Mesodermal cell (in vitro differentiated cells): ENCODE data around the gene STRADA.

Source experiments
- H3K27ac ChIP-seq: 2 replicates; pipeline ENCODE4 v1.7.0; 2013; ENCODE audit warnings: mild to moderate bottlenecking, low read depth, low read length, moderate library complexity; ENCODE audit not compliant: severe bottlenecking
- H3K36me3 ChIP-seq: 2 replicates; pipeline ENCODE4 v1.7.1; 2013; ENCODE audit warnings: mild to moderate bottlenecking, low read length, moderate library complexity; ENCODE audit not compliant: control insufficient read depth, insufficient read depth
- H3K4me1 ChIP-seq: one replicate; pipeline ENCODE4 v1.7.1; 2013; ENCODE audit warnings: mild to moderate bottlenecking, low read length; ENCODE audit not compliant: insufficient read depth, control insufficient read depth, poor library complexity, severe bottlenecking
- H3K4me3 ChIP-seq: 2 replicates; pipeline ENCODE4 v1.7.0; 2013; ENCODE audit warnings: low read length, control low read depth, mild to moderate bottlenecking; ENCODE audit not compliant: insufficient read depth, poor library complexity, severe bottlenecking; ENCODE audit errors: extremely low read depth
- H3K9me3 ChIP-seq: 2 replicates; pipeline ENCODE4 v1.7.1; 2013; ENCODE audit warnings: mild to moderate bottlenecking, low read length, moderate library complexity; ENCODE audit not compliant: control insufficient read depth
- WGBS, 2 experiments: methylation state at CpG; one replicate each; pipeline ENCODE4 v1.1.5; 2013; ENCODE audit warnings: missing lambda C conversion rate in 2 of 2; ENCODE audit not compliant: insufficient coverage in 2 of 2; 5-methylcytosine and 5-hydroxymethylcytosine counted together

Gene STRADA

DNA sequence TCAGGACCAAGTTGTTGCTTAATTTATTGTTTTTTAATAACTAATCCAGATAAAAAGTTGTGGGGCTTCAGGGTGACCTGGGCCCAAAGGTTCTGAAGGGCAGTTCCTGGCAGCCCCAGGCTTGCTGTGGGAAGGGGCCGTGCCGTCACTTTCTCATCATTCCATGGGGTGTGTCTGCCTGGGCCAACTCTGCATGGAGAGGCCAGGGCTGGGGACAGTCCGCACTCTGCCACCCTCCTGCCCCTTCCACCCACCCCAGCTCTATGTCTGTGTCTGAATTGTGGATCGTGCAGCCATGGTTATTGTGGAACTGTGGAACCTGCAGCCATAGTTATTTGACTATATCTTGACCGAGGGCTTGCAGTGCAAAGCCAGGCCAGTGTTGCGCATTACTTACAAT is 45.7 kb downstream of the STRADA start:
- Histone ChIP-seq H3K27ac (peak overlapping the region; percentile 36), H3K36me3 (peaks cover 61% of the 10 kb centered on the region), H3K4me1 (peaks cover 19% of the 10 kb centered on the region), H3K9me3 (no peaks in the 10 kb centered on the region), H3K4me3 (no peak overlapping the region)
- WGBS, 2 experiments, result 95% methylated on average over 3 to 4 of the region's 6 CpGs

DNA sequence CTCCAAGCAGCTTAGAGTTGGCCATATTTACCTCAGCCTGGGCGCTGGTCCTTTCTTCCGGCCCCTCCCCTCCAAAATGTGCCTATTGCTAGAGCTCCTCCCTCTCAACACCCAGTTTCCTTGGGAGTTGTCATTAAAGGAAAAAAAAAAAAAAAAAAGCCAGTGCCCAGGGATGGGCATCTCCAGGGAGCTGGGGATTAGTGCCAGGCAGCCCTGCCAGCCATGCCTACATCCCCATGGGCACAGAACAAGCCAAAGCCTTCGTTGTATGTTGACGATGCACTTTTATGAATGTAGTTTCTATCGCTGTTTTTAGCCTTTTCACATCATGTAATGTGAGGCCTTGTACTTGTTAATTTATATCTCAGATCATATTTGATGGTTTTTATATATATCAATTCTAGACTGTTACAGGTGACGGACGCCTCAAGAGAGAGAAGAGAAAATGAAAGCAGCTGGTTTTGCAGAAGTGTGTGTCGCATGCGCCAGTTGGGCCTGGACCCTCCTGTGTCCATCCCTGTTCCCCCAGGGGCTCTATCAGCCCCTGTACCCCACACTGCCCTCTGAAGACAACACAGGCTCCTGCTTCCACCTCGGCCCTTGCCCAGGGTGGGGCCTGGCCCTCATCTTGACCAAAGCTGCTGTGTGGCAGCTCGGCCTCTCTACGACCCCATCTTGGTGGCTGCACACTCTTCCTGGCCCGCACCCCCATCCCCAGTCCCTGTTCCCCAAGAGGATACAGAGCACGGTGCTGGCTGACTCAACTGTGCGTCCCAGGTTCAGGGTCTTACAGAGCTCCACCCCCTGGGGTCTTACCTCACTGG is 46.4 kb downstream of the STRADA start:
- Histone ChIP-seq H3K4me3 (no peak overlapping the region), H3K36me3 (peaks cover 69% of the 10 kb centered on the region), H3K27ac (no peak overlapping the region), H3K9me3 (no peaks in the 10 kb centered on the region), H3K4me1 (peaks cover 18% of the 10 kb centered on the region)
- 97 to 98% methylated on average over 5 to 6 of the region's 15 CpGs for WGBS, 2 experiments

- H3K27ac ChIP-seq, result peak overlapping the region; percentile 42
- H3K9me3 ChIP-seq, result no peaks in the 10 kb centered on the region
- 92 to 97% methylated on average over 7 to 10 of the region's 12 CpGs for WGBS, 2 experiments
- H3K4me3 ChIP-seq, result no peak overlapping the region
- H3K36me3 ChIP-seq, result peaks cover 76% of the 10 kb centered on the region
- H3K4me1 ChIP-seq, result peaks cover 18% of the 10 kb centered on the region
Observed at GRCh38 chr17:63694229-63694949, 47.2 kb downstream of the STRADA start.

- H3K4me1 ChIP-seq, result peaks cover 17% of the 10 kb centered on the region
- WGBS, 2 experiments, result 94 to 96% methylated on average over 16 to 17 of the region's 18 CpGs
- H3K4me3 ChIP-seq, result no peak overlapping the region
- peak overlapping the region; percentile 42 for H3K27ac ChIP-seq
- H3K9me3 ChIP-seq, result no peaks in the 10 kb centered on the region
- H3K36me3 ChIP-seq, result peaks cover 84% of the 10 kb centered on the region
Observed at GRCh38 chr17:63693411-63694113, 48.0 kb downstream of the STRADA start.

- no peak overlapping the region for H3K4me3 ChIP-seq
- WGBS, 2 experiments, result 97 to 100% methylated on average over 9 to 10 of the region's 11 CpGs
- H3K4me1 ChIP-seq, result peaks cover 5% of the 10 kb centered on the region
- peaks cover 82% of the 10 kb centered on the region for H3K36me3 ChIP-seq
- no peaks in the 10 kb centered on the region for H3K9me3 ChIP-seq
- no peak overlapping the region for H3K27ac ChIP-seq
Observed at GRCh38 chr17:63692195-63692816, 49.3 kb downstream of the STRADA start.

DNA sequence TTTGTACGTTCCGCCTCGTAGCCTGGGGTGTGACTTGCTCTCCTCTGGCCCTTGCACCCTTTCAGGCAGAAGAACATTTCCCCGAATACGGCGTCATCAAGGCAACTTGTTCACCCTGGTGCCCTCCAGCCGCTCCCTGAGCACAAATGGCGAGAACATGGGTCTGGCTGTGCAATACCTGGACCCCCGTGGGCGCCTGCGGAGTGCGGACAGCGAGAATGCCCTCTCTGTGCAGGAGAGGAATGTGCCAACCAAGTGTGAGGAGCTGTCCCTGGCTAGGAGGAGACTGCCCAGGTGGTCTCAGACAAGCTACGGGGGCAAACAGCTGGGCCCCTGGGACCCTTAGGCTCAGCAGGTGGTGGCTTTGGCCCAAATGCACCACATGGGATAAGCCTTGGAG is 52.1 kb downstream of the STRADA start:
- Histone ChIP-seq H3K4me1 (no peaks in the 10 kb centered on the region), H3K9me3 (no peaks in the 10 kb centered on the region), H3K4me3 (no peak overlapping the region), H3K36me3 (peaks cover 87% of the 10 kb centered on the region), H3K27ac (no peak overlapping the region)
- 97 to 98% methylated on average over 14 of the region's 14 CpGs for WGBS, 2 experiments

DNA sequence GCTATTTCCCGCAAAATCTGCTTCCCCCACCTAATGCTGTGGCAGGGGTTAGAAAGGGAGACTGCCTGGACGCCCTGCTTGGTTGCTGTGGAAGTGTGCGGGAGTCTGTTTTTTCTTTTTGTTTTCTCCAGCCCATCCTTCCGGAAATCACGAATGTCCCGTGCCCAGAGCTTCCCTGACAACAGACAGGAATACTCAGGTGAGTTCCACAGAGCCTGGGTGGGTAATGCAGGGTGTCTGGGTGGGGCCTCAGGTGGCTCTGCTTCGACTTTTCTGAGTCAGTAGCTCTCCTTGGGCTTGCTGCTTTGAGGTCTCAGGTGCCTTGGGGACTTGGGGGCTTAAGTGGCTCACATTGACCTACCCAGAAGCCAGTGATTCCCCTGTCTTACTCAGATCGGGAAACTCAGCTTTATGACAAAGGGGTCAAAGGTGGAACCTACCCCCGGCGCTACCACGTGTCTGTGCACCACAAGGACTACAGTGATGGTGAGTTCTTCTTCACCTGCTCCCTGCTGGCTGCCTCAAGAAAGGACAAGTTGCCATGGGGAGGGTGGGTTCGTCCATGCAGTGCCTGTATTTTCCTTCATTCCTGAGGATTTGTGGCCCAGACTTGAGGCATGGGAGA is 53.1 kb downstream of the STRADA start:
- Histone ChIP-seq H3K4me1 (no peaks in the 10 kb centered on the region), H3K36me3 (peaks cover 89% of the 10 kb centered on the region), H3K27ac (no peak overlapping the region), H3K4me3 (no peak overlapping the region), H3K9me3 (no peaks in the 10 kb centered on the region)
- WGBS, 2 experiments, result 81 to 93% methylated on average over 7 to 8 of the region's 12 CpGs

DNA sequence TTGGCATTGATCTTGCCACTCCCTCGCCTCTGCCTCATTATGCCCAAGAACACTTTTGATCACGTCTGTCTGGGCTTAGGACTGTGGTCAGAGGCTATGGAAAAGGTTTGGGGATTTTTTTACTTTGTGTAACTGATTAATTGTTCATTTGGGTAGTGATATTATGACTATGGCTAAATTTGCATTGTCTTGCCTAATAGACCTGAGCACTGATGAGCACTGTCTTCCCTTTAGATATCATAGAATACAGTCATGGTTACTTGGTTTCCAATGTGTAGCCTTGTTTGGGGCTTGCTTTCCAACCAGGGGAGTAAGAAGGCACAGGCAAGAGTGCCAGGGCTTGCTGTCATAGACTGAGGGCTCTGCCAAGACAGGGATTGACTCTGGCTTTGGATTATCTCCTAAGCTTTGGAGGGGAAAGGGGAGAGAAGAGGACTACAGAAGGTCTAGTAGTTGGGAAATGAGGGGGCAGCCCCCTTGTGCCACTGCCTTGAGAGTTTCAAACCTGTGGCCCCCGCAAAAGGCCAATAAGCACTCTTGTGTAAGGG is 55.4 kb downstream of the STRADA start:
- H3K9me3 ChIP-seq, result no peaks in the 10 kb centered on the region
- no peak overlapping the region for H3K27ac ChIP-seq
- H3K36me3 ChIP-seq, result peaks cover 90% of the 10 kb centered on the region
- H3K4me1 ChIP-seq, result no peaks in the 10 kb centered on the region
- WGBS, 2 experiments, result 83 to 88% methylated on average over 1 of the region's 3 CpGs
- H3K4me3 ChIP-seq, result no peak overlapping the region

- Histone ChIP-seq H3K27ac (no peak overlapping the region), H3K9me3 (no peaks in the 10 kb centered on the region), H3K36me3 (peaks cover 87% of the 10 kb centered on the region), H3K4me3 (no peak overlapping the region), H3K4me1 (no peaks in the 10 kb centered on the region)
- no CpG with 5 or more reads among the region's 3 CpGs for WGBS, 2 experiments
Observed at GRCh38 chr17:63685578-63685977, 56.0 kb downstream of the STRADA start.

DNA sequence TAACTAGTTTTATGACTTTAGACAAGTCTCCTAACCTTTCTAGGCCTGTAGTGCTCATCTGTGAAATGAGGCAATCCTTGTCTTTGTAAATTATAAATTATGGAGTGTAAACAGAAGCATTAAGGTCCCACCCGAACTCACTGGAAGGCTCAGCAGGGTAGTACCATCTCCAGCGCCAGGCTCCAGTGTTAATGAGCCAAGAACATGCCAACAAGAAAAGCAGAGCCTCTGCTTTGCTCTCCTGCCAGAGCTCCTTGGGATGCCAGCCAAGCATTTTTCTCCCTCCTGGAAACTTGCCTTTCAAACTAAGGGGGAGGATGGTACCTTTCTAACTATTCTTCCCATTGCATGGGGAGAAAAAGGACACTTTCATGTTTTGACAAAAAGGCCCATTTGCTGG is 56.6 kb downstream of the STRADA start:
- Histone ChIP-seq H3K4me3 (no peak overlapping the region), H3K9me3 (no peaks in the 10 kb centered on the region), H3K27ac (no peak overlapping the region), H3K36me3 (peaks cover 83% of the 10 kb centered on the region), H3K4me1 (no peaks in the 10 kb centered on the region)
- 95% methylated on average over 2 of the region's 2 CpGs; no CpG with 5 or more reads in 1 of the 2 experiments for WGBS, 2 experiments
